K562 (cell line): ENCODE results near the gene MDC1. TPM values are rescaled to one million over a fixed set of nuclear protein-coding genes. Genes with fewer than 3 reads are reported as not detected.

Experiments
- ATAC-seq: fragments of 200-7000 bp; cut with Tn5 transposase; 3 replicates; pipeline ENCODE4 v1.9.1; 2020; ENCODE audit warnings: moderate library complexity
- BruUV-seq: library from RNA; stranded (reverse); fragments of 400-500 nt; replicated peaks from 2 replicates; lab custom pipeline; 2021; lab: Mats Ljungman, UMichigan
- CTCF ChIA-PET: fragments of 300-600 bp; formaldehyde crosslinking; extraction: SDS; loops from one replicate; lab custom pipeline; 2021; ENCODE audit warnings: low intra/inter-chr PET ratio; lab: Yijun Ruan, JAX
- POLR2A ChIA-PET: fragments of 300-600, 350-650 bp; sonication (Branson Sonifier 250); formaldehyde crosslinking; extraction: SDS; loops from one replicate; lab custom pipeline; 2021; ENCODE audit warnings: antibody characterized with exemption, inconsistent platforms; lab: Yijun Ruan, JAX
- DNase-seq, 4 experiments: peaks; one replicate each; pipeline versions ENCODE4 v3.0.0 to v3.0.0-alpha.2; 2011 to 2018; ENCODE audit warnings: low spot score in 3 of 4, mixed read lengths in 3 of 4; ENCODE audit errors: extremely low read depth in 1 of 4
- FAIRE-seq: peaks from 2 replicates; lab custom pipeline; 2011; peaks lifted over from hg19 to GRCh38; lab: Jason Lieb, UNC
- H2AFZ ChIP-seq: 2 replicates; pipeline ENCODE4 v1.6.0; 2011; ENCODE audit warnings: low read depth, low read length, control low read depth, inconsistent platforms
- H3K27ac ChIP-seq: fragments of 200-600 bp; 3 replicates; pipeline ENCODE4 v1.8.0; 2011; ENCODE audit warnings: low read depth, mild to moderate bottlenecking, control low read depth, inconsistent platforms, low read length, moderate library complexity, mixed read lengths; ENCODE audit errors: extremely low read depth
- H3K27me3 ChIP-seq, 2 experiments: fragments of 300-600 bp in 1 of 2; 2 replicates in 1 of 2; 3 replicates in 1 of 2; pipeline versions ENCODE4 v1.6.0 to v1.8.0; 2011; ENCODE audit warnings: inconsistent platforms in 2 of 2, low read length in 2 of 2, mild to moderate bottlenecking in 1 of 2, mixed read lengths in 1 of 2, moderate library complexity in 1 of 2; ENCODE audit not compliant: control insufficient read depth in 2 of 2, insufficient read depth in 2 of 2
- H3K36me3 ChIP-seq: fragments of 300-600 bp; 3 replicates; pipeline ENCODE4 v1.8.0; 2011; ENCODE audit warnings: mild to moderate bottlenecking, low read length, inconsistent platforms; ENCODE audit not compliant: control insufficient read depth, insufficient read depth
- H3K4me1 ChIP-seq, 2 experiments: fragments of 200-600 bp in 1 of 2; replicated peaks in 1 of 2; 2 replicates in 1 of 2; 3 replicates in 1 of 2; pipeline versions ENCODE4 v1.5.1 to v1.8.0; 2011; ENCODE audit warnings: inconsistent platforms in 2 of 2, low read length in 2 of 2, mild to moderate bottlenecking in 1 of 2, mixed read lengths in 1 of 2, moderate library complexity in 1 of 2; ENCODE audit not compliant: control insufficient read depth in 2 of 2, insufficient read depth in 2 of 2
- H3K4me2 ChIP-seq: 2 replicates; pipeline ENCODE4 v1.6.1; 2011; ENCODE audit warnings: low read length, control low read depth, inconsistent platforms, mixed read lengths; ENCODE audit not compliant: insufficient read depth
- H3K4me3 ChIP-seq: fragments of 200-600 bp; sonication (generic), shearing (Covaris generic); 2 replicates; pipeline ENCODE4 v1.5.1; 2016; ENCODE audit warnings: control low read depth, inconsistent platforms
- H3K79me2 ChIP-seq: fragments of 200-600 bp; 3 replicates; pipeline ENCODE4 v1.8.0; 2011; ENCODE audit warnings: low read length, inconsistent platforms; ENCODE audit not compliant: control insufficient read depth, insufficient read depth
- H3K9ac ChIP-seq, 2 experiments: 2 replicates each; pipeline versions ENCODE4 v1.6.0 to v1.6.1; 2011; ENCODE audit warnings: low read depth in 2 of 2, low read length in 2 of 2, control low read depth in 1 of 2, inconsistent platforms in 1 of 2, mild to moderate bottlenecking in 1 of 2, mixed read lengths in 1 of 2; ENCODE audit not compliant: insufficient read depth in 1 of 2
- H3K9me1 ChIP-seq: one replicate; pipeline ENCODE4 v1.6.0; 2011; ENCODE audit warnings: inconsistent platforms, mild to moderate bottlenecking, low read length, moderate library complexity; ENCODE audit not compliant: control insufficient read depth, insufficient read depth
- H3K9me3 ChIP-seq: replicated peaks from 2 replicates; pipeline ENCODE4 v1.5.1; 2011; ENCODE audit warnings: low read depth, low read length, inconsistent platforms; ENCODE audit not compliant: control insufficient read depth, insufficient read depth
- H4K20me1 ChIP-seq: replicated peaks from 2 replicates; pipeline ENCODE4 v1.6.1; 2011; ENCODE audit warnings: low read length, inconsistent platforms, mixed read lengths; ENCODE audit not compliant: control insufficient read depth, insufficient read depth
- CCNT2 ChIP-seq: IDR thresholded peaks from 2 replicates; pipeline ENCODE4 v1.6.1; 2011; ENCODE audit warnings: borderline replicate concordance, low read depth, mild to moderate bottlenecking, moderate library complexity, mixed read lengths, low read length; ENCODE audit not compliant: insufficient read length; ENCODE audit errors: extremely low read depth
- ERF ChIP-seq: fragments of 450-650 bp; formaldehyde crosslinking; IDR thresholded peaks from 2 replicates; pipeline ENCODE4 v1.4.0; 2020; ENCODE audit warnings: mild to moderate bottlenecking, mixed read lengths
- GTF2A2 ChIP-seq: IDR thresholded peaks from 2 replicates; pipeline ENCODE4 v1.6.1; 2016; ENCODE audit warnings: mild to moderate bottlenecking, missing genetic modification characterization, missing compliant biosample characterization
- SAFB ChIP-seq: fragments of 200-400 bp; formaldehyde crosslinking; IDR thresholded peaks from 2 replicates; pipeline ENCODE4 v1.6.1; 2017; ENCODE audit warnings: low read depth, low read length, borderline replicate concordance
- TAF7 ChIP-seq: fragments of 450-650 bp; IDR thresholded peaks from 2 replicates; pipeline ENCODE4 v1.6.1; 2016; ENCODE audit warnings: missing genetic modification characterization, missing compliant biosample characterization
- TEAD1 ChIP-seq, 2 experiments: fragments of 450-650 bp in 1 of 2; sonication (generic) in 1 of 2; formaldehyde crosslinking; IDR thresholded peaks; 2 replicates each; pipeline versions ENCODE4 v1.4.0 to v1.8.0; 2020 to 2022; ENCODE audit warnings: mild to moderate bottlenecking in 2 of 2, missing genetic modification reagents in 1 of 2
- ZBTB17 ChIP-seq: fragments of 450-650 bp; formaldehyde crosslinking; IDR thresholded peaks from 2 replicates; pipeline ENCODE4 v1.4.0; 2020; ENCODE audit warnings: mild to moderate bottlenecking
- WGBS: fragments of 100-300 bp; shearing (Covaris generic); methylation state at CpG from one replicate; pipeline ENCODE4 v1.1.6; 2016; ENCODE audit warnings: low coverage, mixed read lengths; ENCODE audit not compliant: insufficient coverage; ENCODE audit errors: missing lambda C conversion rate; 5-methylcytosine and 5-hydroxymethylcytosine counted together
- in situ Hi-C: fragments of 300-500 bp; cut with MboI; formaldehyde crosslinking; loops from 4 replicates; pipeline ENCODE4 v1.15.0; 2018; ENCODE audit warnings: inconsistent platforms, mixed read lengths
- intact Hi-C: fragments of 100-400 bp; cut with micrococcal nuclease; formaldehyde crosslinking; loops from 2 replicates; pipeline ENCODE4 v1.14.2; 2022
- polyA plus RNA-seq, 8 experiments: library from polyadenylated mRNA; depleted of rRNA in 4 of 8; stranded (reverse) in 5 of 8; unstranded in 3 of 8; fragments of >200 nt; fragmentation: Nextera tagmentation in 2 of 8; fragmentation: Illumina TruSeq in 1 of 8; extraction: Ambion mirVana in 2 of 8; extraction: Trizol in 1 of 8; gene quantifications; 2 replicates each; pipeline versions ENCODE4 v1.2.1 to v1.2.3, GENCODE V29; 2011 to 2014; ENCODE audit warnings: inconsistent platforms in 1 of 8, missing spikeins in 1 of 8
- total RNA-seq, 7 experiments: library from RNA; depleted of rRNA in 6 of 7; stranded (reverse); fragments of >200 nt in 6 of 7; fragmentation: Illumina TruSeq in 2 of 7; extraction: Trizol in 2 of 7; gene quantifications; 2 replicates each; pipeline versions ENCODE4 v1.2.1 to v1.2.3, GENCODE V29; 2011 to 2021; ENCODE audit warnings: low replicate concordance in 1 of 7
- TF ChIP-seq, protein P1 (sequence below), 2 experiments: fragments of 450-650 bp; conservative IDR thresholded peaks; 2 replicates each; pipeline ENCODE4 v1.6.1; 2017; ENCODE audit warnings: mild to moderate bottlenecking in 2 of 2, moderate library complexity in 2 of 2

Gene MDC1
- total and polyA plus RNA-seq, 9 of the 15 experiments (the other 6 are each of a cell fraction or from before 2014, with no cell fraction given): 8.2 to 114 (median 20.0) TPM

DNA sequence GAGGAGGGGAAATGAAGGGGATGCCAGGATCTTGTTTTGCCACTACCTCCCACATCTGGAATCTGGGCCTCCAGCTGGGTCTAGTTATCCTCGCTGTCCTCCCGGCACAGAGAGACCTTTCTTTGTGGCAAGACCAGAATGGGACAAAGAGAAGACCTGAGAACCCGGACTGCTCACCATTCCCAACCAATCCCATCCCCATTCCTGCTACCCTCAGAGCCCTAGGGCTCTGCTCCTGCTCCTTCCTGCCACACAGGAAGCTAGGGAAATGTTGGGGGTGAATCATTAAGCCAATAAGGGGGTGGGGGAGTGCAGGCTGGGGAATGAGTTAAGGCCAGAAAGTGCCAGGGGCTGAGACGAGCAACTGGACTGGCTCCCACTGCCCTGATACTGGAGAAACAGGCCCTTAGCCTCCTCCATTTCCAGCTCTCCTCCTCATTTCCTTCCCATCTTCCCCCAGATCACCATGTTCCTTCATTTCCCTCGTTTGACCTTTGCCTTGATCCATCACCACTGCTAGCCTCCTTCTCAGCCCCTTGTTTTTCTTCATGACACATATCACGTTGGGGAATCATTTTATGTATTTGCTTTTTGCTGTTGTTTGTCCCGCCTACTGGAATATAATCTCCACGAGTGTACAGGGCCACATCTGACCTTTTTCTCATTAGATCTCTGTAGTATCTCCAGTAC is 31.9 kb upstream of the MDC1 start:
- FAIRE-seq (no peak), ATAC-seq (no peak), DNase-seq (no peak)
- no TSS peak for BruUV-seq
- CTCF ChIA-PET: no interaction called here
- Histone ChIP-seq H3K27ac (no peak overlapping the region), H3K4me3 (no peak overlapping the region), H3K4me1 (peaks cover 24 to 32% of the 10 kb centered on the region in 2 experiments), H3K9ac (peak overlapping the region in 1 of 2 experiments; percentile 22; a peak in 1 of 4 replicates), H3K27me3 (no peaks in the 10 kb centered on the region), H3K9me1 (no peaks in the 10 kb centered on the region), H3K36me3 (no peaks in the 10 kb centered on the region), H3K9me3 (no peaks in the 10 kb centered on the region), H3K79me2 (peaks cover 4% of the 10 kb centered on the region), H2AFZ (peak overlapping the region; percentile 78), H3K4me2 (no peak overlapping the region), H4K20me1 (no peaks in the 10 kb centered on the region)
- 26% methylated on average over 8 of the region's 8 CpGs for WGBS
- in situ Hi-C loops: loop anchor here (5.0 kb wide), 1 partner anchor 63 kb away; no protein-coding TSS in a partner anchor
- intact Hi-C loops: no loop called here
- TF ChIP-seq ZBTB17 (no peak), TEAD1 (CRISPR knock-in tag; IDR thresholded peaks at IDR 0.05) (no peak), TAF7 (no peak), GTF2A2 (tag) (no peak), CCNT2 (no peak), ERF (CRISPR knock-in tag) (no peak), SAFB (no peak)
- TF ChIP-seq, protein P1, sequence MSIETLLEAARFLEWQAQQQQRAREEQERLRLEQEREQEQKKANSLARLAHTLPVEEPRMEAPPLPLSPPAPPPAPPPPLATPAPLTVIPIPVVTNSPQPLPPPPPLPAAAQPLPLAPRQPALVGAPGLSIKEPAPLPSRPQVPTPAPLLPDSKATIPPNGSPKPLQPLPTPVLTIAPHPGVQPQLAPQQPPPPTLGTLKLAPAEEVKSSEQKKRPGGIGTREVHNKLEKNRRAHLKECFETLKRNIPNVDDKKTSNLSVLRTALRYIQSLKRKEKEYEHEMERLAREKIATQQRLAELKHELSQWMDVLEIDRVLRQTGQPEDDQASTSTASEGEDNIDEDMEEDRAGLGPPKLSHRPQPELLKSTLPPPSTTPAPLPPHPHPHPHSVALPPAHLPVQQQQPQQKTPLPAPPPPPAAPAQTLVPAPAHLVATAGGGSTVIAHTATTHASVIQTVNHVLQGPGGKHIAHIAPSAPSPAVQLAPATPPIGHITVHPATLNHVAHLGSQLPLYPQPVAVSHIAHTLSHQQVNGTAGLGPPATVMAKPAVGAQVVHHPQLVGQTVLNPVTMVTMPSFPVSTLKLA (conservative IDR thresholded peaks at IDR 0.05): no peak
- POLR2A ChIA-PET: interaction anchor here (0.9 to 1.2 kb wide), 4 partner anchors 10 to 71 kb away, joined by 3 to 4 read pairs (median 3); no protein-coding TSS in a partner anchor
